Measurements from ENCODE around the gene ALDH1A2.
"Not testable (repeated sequence)": the region's sequence is repeated elsewhere in the genome, so short reads cannot be mapped to it uniquely, and the experiment has no call there.

The ALDH1A2 gene

GRCh38 chr15:58065445-58066041 lies at the start of gene ALDH1A2:
ALDH1A2 (minus strand) TSS chr15:58065711; CDS start chr15:58065650, 61 bp downstream.
- no peak for DNase-seq (ENCODE audit: low spot score)

- no peak for DNase-seq (ENCODE audit: low spot score)
Observed at GRCh38 chr15:58114812-58115211, 49.3 kb upstream of the ALDH1A2 start.

GRCh38 chr15:58114388-58114787 lies 48.9 kb upstream of the ALDH1A2 start:
- DNase-seq (ENCODE audit: low spot score): no peak

- DNase-seq (ENCODE audit: low spot score): not testable (repeated sequence)
Observed at GRCh38 chr15:58113358-58113757, 47.8 kb upstream of the ALDH1A2 start.

GRCh38 chr15:58111718-58112104 lies 46.2 kb upstream of the ALDH1A2 start:
- DNase-seq (ENCODE audit: low spot score): no peak

- DNase-seq (ENCODE audit: low spot score): no peak
Observed at GRCh38 chr15:58110999-58111717, 45.6 kb upstream of the ALDH1A2 start.

- no peak for DNase-seq (ENCODE audit: low spot score)
Observed at GRCh38 chr15:58109419-58109818, 43.9 kb upstream of the ALDH1A2 start.

GRCh38 chr15:58108117-58108516 lies 42.6 kb upstream of the ALDH1A2 start:
- DNase-seq (ENCODE audit: low spot score): no peak

- DNase-seq (ENCODE audit: low spot score): no peak
Observed at GRCh38 chr15:58103482-58103881, 38.0 kb upstream of the ALDH1A2 start.

GRCh38 chr15:58096529-58097084 lies 31.1 kb upstream of the ALDH1A2 start:
- no peak for DNase-seq (ENCODE audit: low spot score)

- no peak for DNase-seq (ENCODE audit: low spot score)
Observed at GRCh38 chr15:58095415-58095814, 29.9 kb upstream of the ALDH1A2 start.

GRCh38 chr15:58087871-58088270 lies 22.4 kb upstream of the ALDH1A2 start:
- DNase-seq (ENCODE audit: low spot score): no peak

GRCh38 chr15:58086491-58086890 lies 21.0 kb upstream of the ALDH1A2 start:
- DNase-seq (ENCODE audit: low spot score): no peak

- DNase-seq (ENCODE audit: low spot score): no peak
Observed at GRCh38 chr15:58083526-58083925, 18.0 kb upstream of the ALDH1A2 start.

- no peak for DNase-seq (ENCODE audit: low spot score)
Observed at GRCh38 chr15:58081891-58082290, 16.4 kb upstream of the ALDH1A2 start.

GRCh38 chr15:58081456-58081855 lies 15.9 kb upstream of the ALDH1A2 start:
- DNase-seq (ENCODE audit: low spot score): no peak

GRCh38 chr15:58080959-58081358 lies 15.4 kb upstream of the ALDH1A2 start:
- DNase-seq (ENCODE audit: low spot score): not testable (repeated sequence)

GRCh38 chr15:58080398-58080797 lies 14.9 kb upstream of the ALDH1A2 start:
- DNase-seq (ENCODE audit: low spot score): no peak

GRCh38 chr15:58078591-58078990 lies 13.1 kb upstream of the ALDH1A2 start:
- no peak for DNase-seq (ENCODE audit: low spot score)

GRCh38 chr15:58077427-58077826 lies 11.9 kb upstream of the ALDH1A2 start:
- DNase-seq (ENCODE audit: low spot score): no peak

- DNase-seq (ENCODE audit: low spot score): no peak
Observed at GRCh38 chr15:58074452-58074851, 8.9 kb upstream of the ALDH1A2 start.

- peak; percentile 37 for DNase-seq (ENCODE audit: low spot score)
Observed at GRCh38 chr15:58070801-58071418, 5.4 kb upstream of the ALDH1A2 start.

- DNase-seq (ENCODE audit: low spot score): no peak
Observed at GRCh38 chr15:58069008-58069407, 3.5 kb upstream of the ALDH1A2 start.

Data from AG08396 (cell line).